Activated CD4-positive, alpha-beta T cell treated with anti-CD3 and anti-CD28 coated beads, Interleukin-2, Interleukin-4, amounts not matched to agents 100 ng/mL and 50 ng/mL, durations not matched to agents 16 hours and 8 hours (primary cell): ENCODE measurements around the gene ADAMTS6.

Experiments
- DNase-seq: peaks from one replicate; pipeline ENCODE4 v3.0.0-alpha.2; 2020; ENCODE audit warnings: low spot score

Gene ADAMTS6

DNA sequence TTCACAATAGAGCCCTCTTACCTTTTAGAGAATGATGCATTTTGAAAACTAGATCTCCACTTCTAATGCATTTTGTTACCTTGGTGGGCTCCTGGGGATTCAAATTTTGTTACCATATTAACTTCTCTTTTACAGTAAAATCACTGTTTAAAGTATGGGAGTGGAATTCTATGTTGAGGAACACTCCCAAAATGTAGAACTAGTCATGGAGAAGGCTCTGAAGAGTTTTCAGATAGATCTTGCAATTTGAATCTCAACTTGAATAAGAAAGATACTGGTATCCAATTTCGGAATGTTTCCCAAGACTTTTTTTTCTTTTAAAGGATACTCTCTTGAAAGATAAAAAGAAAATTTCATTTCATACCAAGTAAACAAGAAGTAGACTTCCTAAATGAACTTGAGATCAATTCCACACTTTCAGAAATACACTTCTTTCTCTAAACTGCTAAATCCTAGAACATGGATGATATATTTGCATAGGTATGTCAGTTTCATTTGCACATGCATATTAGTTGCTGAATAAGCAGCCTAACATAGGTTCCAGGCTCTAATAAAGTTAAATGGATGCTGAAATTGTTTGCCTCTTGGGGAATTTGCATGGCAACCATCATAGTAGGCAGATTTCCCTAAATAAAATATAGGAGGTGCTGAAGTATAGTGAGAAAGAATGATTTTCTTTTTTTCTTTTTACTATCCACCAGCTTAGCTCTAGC lies 205.4 kb downstream of the ADAMTS6 start:
- no peak for DNase-seq

DNA sequence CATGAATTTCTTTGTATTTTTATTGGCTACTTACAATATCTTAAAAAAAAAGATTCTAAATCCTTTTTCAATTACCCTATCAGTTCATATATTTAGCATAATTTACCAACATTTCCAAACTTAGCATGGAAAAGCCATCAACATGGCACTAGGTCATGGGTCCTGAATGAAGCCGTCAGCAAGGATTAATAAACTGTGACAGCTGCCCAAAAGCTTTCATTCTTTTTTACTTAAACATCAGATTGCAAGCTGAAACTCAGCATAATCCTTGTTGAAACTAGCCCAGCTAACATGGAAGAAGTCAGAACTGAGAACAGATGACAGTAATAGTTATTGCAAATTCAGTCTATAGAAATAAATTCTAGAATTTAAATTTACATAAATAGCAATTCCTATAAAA lies 209.8 kb downstream of the ADAMTS6 start:
- no peak for DNase-seq

DNA sequence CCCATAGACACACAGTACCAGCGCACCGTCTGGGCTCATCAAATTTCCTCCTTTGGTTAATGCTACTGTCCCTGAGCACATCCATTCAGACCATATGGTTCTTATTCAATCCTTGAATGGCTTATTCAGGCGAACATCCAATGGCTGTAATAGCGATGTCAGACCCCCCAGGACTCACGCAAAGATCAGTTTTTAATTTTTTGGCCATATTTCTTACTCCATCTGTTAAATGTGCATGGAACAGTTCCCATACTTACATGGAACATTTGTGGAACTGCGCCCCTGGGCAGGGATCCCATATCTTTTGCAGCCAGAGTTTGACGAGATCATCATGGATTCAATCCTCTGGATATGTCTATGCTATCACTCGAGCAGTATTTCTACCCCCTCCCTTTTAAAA lies 213.2 kb downstream of the ADAMTS6 start:
- DNase-seq, result no peak

DNA sequence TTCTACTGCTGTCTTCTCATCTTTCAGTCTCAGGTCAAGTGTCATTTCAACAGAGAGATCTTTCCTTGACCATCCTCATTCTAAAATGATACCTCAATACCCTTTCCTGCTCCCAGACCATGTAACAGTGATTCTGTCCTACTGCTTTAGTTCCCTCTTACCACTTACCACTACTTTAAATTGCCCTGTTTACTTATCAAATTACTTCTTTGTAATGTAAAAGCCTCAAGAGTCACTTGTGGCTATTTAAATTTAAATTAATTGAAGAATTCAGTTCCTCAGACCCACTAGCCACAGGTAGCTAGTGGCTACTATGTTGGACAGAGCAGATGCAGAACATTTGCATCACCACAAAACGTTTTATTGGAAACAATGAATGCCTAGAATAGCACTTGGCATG lies 217.3 kb downstream of the ADAMTS6 start:
- DNase-seq, result no peak

DNA sequence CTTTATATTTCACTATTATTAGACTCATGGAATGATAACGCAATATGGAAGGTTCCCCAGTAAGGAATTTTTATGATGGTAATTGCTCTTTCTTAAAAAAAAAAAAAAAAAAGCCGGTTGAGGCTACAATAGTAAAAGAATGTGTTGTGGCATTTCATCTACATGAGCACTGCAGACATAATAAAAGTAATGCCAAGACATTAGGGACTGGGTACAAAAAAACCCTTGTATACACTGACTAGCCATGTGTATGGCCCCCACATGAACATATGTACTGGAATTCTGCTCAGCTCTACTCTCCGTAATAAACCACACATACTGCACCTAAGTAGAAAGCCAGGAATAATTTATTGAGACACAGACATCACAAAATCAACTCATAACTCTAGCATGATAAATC lies 218.4 kb downstream of the ADAMTS6 start:
- DNase-seq, result no peak

DNA sequence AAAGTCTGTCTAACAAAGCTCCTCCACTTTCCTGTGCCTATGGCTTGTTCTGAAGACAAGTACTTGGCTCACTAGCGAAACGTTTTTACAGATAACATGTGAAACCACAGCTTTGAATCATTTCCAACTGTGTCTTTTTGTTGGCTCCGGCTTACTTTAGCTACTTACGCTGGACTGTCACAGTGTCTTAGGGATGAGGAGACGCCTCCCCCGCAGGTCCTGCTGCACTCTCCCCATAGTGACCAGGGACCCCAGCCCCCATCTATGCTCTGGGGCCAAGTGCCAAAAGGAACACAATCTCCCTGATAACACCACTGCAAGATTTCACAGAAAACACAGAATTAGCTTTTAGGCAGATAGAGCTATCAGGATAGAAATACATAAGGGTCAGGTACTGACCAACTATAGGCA lies 219.1 kb downstream of the ADAMTS6 start:
- no peak for DNase-seq

DNA sequence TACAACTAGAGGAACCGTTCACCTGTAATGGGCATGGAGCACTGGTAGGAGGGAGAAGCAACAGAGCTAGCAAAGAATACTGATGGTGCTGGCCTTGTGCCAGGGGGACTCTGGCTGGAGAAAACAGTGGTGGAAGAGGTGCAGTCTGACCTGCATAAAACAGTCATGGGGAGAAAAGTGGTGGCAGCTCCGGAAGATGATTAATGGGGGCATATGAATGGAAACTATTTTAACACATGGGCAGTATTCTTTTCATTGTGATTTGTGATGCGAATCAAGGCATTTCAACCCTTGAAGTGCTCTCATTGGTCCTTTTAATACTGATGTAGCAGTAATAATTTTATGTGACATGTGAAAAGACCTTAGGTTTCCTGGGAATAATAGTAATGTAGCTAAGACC lies 219.6 kb downstream of the ADAMTS6 start:
- no peak for DNase-seq

DNA sequence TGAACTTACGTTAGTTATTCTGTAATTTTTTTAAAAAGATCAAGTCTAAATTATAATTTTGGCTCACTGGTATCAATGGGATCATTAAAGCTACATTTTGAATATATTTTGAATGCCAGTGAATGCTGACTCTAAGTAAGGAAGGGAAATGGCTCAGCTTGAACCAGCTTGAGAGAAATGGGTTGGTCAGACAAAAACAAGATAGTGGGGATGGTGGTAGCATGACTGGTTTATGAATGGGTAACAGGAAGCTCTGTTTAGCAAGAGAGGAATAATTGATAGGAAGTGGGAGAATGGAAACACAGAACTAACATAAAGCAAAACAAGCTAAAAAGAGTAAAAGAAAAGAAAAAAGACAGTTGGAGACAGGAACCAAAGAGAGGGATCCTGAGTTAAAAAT lies 220.2 kb downstream of the ADAMTS6 start:
- no peak for DNase-seq

DNA sequence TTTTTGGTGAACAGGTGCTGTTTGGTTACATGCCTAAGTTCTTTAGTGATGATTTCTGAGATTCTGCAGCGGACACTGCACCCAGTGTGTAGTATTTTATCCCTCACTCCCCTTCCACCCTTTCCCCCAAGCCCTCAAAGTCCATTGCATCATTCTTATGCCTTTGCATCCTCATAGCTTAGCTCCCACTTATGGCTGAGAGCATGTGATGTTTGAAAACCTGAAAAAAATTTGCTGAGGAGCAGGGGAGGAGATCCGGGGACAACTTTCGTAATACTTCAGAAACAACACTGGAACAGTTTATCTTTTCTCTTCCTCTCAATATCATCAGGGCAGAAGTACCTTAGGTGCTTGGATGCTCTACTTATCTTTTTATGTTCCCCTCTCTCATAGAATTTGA lies 226.4 kb downstream of the ADAMTS6 start:
- DNase-seq, result no peak

DNA sequence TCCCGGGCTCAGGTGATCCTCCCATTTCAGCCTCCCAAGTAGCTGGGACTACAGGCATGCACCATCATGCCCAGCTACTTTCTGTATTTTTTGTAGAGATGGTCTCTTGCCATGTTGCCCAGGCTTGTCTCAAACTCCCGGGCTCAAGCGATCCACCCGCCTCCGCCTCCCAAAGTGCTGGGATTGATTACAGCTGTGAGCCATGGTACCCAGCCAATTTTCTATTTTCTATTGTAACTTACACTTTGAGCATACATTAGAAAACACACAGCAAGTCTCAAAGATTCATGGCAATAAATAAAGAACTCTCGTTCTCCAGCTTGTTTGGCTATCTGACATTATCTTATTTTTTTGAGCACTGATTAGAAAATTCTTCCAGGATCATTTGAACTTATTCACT lies 228.7 kb downstream of the ADAMTS6 start:
- DNase-seq, result no peak

DNA sequence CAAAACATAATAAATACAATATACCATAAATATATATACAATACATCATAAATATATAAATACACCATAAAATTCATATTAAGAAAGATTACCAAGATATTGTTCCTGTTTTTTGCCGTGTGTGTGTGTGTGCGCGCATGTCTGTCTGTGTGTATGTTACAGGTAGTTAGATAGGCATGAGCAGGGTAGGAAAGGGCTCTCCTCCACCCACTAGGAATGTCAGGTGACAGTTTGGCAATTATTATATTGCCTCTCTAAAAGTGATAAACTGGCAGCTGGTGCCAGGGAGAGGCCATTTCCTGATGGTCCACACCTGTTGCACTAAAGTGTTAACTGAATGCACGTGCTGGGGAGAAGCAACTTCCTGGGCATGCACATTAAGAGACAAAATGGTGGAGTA lies 232.8 kb downstream of the ADAMTS6 start:
- DNase-seq, result no peak

DNA sequence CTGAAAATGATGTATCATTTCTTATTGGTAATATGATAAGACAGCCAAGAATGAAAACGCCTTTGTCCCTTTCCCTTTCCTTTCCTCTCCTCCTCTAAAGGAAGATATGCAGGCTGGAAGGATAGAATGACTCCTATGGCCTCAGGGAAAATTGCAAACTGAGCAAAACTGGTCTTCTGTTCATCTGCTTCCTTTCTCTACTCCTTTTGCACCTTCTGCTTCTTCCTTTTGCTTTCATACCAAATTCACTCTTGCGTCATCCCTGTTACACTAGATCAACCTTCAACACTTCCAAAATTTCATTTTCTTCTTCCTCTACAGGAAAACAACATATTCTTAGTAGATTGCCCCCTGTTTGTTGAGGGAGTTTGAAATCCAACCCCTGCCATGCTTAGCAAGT lies 234.1 kb downstream of the ADAMTS6 start:
- no peak for DNase-seq

DNA sequence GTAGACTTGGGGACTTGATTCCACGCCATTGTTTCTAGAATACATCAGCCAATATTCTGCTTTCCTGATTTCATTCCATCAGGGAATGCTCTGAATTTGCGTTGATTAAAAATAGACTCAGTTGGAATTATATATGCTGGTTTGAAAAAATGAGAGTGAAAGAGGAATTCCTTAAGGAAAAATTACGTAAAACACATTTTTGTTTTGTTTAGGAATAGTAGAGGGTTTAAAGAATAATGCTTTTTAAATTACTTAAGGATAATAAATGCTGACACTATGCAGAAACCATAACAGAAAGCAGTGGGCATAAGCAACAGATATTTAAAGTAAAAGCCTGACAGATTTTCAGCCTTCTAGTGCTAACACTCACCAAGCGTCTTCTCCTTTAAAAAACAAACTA lies 235.0 kb downstream of the ADAMTS6 start:
- no peak for DNase-seq

DNA sequence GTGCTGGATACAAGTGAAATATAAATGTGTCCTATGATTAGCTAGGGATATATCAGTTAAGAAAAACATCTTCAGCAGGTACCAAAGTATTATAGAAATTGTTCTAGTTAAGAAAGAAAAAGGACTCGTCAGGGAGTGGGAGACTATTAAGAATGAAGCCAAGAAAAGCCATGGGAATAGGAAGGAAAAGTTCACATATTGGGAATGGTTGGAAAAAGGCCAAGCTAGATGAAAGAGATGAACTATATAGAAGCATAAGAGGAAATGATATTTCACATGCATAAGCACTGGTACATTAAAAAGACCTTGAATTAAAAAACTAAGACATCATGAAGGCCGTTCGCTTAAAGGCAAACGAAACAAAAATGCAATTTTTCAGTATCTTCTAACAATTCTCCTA lies 237.7 kb downstream of the ADAMTS6 start:
- DNase-seq, result no peak

DNA sequence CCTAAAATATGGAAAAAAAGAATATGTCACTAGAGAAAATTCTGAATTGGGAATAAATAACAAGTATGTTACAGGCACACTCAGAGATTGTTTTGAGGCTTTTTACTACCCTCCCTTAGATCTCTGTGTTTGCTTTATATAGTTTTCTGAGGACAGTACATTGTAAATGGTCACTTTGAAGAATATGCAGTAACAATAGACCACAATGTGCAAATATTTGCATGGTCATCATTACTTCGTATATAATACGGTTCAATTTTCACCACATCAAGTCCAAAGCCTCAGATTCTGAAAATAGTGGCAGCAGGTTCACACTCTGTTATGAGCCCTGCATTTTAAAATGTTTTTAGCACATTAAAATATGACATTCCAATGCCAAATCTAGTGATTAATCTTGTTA lies 238.6 kb downstream of the ADAMTS6 start:
- DNase-seq, result no peak

DNA sequence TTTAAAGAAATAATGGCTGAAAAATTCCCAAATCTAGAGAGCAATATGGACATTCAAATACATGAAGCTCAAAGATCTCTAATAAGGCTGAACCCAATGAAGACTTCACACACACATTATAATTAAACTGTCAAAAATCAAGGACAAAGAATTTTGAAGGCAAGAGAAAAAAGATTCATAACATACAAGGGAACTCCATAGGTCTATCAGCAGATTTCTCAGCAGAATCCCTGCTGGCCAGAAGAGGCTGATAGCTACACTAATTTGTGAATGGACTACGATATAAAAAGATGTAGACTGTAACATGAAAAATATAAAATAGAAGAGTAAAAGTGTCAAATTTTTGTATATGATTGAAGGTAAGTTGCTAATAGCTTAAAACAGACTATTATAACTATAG lies 251.9 kb downstream of the ADAMTS6 start:
- DNase-seq, result no peak

DNA sequence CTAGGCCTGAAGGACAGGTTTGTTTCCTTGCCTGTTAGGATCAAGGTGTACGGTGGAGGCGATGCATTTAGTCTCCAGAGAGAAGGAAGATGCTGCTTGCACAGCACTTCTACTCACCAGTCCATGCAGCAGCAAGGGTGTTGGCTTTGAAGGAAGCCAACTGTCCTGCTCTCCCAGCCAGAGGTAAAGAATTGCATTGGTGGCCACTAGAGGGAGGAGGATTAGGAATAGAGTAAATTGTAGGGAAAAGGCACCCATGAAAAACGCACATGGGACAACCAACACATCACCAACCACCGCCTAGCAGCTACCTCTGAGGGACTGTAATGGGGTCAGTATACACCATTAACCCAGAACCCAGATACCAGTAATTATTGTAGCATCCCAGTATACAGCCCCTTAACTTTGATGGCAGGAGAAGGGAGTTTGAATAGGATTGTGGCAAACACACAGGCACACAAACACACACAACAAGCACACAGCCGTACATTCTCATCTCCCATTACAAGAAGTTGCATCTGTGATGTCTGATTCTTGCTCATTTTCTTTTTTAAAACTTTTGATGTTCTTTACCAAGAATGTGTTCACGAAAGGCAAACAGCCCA lies 267.7 kb downstream of the ADAMTS6 start:
- DNase-seq, result no peak

DNA sequence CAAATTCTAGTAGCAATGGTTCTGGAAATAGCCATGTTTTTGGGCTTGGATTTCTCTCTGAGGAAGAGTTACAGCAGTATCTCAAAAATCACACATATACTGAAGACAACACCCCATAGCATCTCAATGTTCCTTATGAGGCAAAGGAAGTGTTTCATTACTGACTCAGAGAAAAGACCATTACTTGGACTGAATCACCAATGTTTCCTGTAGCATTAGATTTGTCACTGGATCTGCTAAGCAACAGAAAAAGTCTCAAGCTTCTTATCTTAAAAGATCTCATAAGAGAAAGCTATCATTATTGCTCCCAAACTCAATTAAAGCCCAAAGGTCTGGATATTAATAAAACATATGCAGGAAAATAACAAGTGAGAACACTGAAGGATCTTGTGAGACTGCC lies 272.4 kb downstream of the ADAMTS6 start:
- no peak for DNase-seq

DNA sequence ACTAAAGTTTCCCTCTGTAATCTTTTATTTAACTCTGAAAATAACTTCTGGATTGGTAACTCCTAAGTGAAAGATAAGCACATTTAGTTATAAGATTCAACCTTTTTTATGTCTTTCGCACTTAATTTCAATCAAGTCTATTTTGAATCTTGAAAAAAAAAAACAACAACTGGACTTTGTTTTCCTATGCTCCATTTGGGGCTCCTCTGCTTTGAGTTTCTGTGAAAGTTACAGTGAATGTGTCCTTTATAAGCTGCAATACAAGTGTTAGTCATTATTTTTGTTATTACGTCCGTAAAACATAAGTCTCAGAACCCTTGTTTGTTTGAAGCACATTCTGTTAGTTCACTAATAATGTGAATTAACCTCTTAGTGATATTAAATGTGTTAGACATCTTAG lies 276.8 kb downstream of the ADAMTS6 start:
- no peak for DNase-seq

DNA sequence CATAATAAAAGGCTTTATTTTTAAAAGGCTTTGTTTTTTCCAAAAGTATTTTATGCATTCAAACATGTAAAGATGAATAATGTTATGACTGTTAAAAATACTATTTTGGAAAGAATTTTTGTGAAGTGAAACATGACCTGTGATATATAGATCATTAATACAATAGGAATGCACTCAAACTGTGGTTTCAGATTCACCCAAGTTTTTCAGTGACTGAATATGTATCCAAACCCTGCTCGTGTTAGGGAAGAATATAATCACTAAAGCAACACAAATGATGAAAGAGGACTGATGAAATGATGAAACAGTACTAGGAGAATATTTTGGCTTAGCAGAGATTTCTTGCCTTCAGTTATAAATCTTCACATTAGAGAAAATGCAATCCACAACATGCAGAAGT lies 278.0 kb downstream of the ADAMTS6 start:
- DNase-seq, result no peak

DNA sequence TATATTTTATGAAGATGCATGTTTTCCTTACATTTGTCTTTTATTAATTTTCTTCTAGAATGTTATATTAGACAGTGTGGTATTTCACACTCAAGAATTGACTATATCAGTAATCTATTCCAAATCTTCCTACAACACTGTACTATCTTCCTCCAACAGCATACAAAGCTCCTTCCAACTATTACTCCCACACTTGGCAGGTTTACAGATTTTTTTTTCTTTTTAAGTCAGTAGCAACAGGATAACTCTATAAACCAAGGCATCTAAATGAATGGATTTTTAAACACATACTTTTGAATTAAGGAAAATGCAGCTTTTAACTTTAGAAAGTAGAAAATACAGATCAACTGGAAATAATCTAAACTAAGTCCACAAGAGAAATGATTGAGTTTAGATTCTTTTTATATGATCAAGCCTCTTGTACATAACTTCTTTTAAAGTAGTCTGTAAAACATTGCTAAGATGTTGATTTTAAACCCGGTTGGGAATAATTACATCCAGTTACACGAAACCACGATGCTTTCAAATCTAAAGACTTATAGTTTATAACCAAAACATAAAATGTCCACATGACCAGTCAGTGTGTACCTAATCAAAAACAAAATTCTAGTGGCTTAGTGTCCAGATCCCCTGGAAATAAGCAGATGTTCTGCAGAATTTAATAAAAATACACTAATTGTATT lies 281.6 kb downstream of the ADAMTS6 start:
- DNase-seq, result no peak

DNA sequence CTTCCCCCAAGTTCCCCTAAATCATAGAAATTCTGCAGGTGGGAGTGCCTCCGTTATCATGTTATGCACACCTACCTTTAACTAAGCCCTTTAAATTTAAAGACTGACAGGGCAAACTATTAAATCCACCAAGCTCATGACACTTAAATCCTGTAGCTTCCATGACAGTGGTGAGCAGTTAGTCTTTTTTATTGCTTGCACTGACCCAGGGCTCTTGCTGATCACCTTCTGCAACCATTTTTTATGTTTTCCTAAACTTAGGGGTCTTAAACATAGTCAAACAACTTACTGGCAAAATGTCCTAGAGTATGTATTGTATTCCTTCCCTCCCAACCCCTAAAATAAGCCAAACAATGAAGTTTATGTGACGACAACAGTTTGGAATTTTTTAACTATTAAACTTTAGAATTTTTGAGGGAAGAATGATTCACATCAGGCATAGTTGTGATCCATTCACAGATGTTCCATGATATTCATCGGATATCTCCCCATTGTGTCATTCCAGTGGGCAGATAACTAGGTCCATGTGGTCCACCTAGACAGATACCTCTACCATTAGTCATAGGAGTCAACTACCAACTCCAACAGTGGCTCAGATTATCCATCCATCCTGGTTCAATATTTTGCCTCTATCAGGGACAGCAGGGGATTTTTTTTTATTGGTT lies 283.1 kb downstream of the ADAMTS6 start:
- no peak for DNase-seq
